Glomerular endothelial cell (primary cell): ENCODE measurements around the gene SEMA7A. TPM values are rescaled to one million over a fixed set of nuclear protein-coding genes. Genes with fewer than 3 reads are reported as not detected.

Source experiments
- total RNA-seq: library from RNA; depleted of rRNA; stranded (reverse); fragments of >200 nt; gene quantifications from 2 replicates; pipeline ENCODE4 v1.2.3, GENCODE V29; 2015

The SEMA7A gene
- total RNA-seq, 1 donor from 2014 or later = 15.3 TPM

Other genes starting within 250 kb of the SEMA7A start
- 0.48 and 1.6 TPM in 2 replicates for gene STRA6, start 231.2 kb downstream of the SEMA7A start, total RNA-seq
- not detected in 2 replicates for gene CCDC33, start 197.6 kb downstream of the SEMA7A start, total RNA-seq
- not detected in 2 replicates for gene CYP11A1, start 66.3 kb downstream of the SEMA7A start, total RNA-seq
- gene UBL7, start 27.2 kb upstream of the SEMA7A start, total RNA-seq = 47.4 and 54.8 TPM in 2 replicates
- 3.4 and 7.6 TPM in 2 replicates for gene ARID3B, start 107.3 kb upstream of the SEMA7A start, total RNA-seq
- 72.4 and 102 TPM in 2 replicates for gene CLK3, start 181.9 kb upstream of the SEMA7A start, total RNA-seq